ENCODE results near the gene STXBP6. TPM values are rescaled to one million over a fixed set of nuclear protein-coding genes. Genes with fewer than 3 reads are reported as not detected.
"Not testable (repeated sequence)": the region's sequence is repeated elsewhere in the genome, so short reads cannot be mapped to it uniquely, and the experiment has no call there.

Gene STXBP6
- total RNA-seq, 1 donor from 2014 or later, result not detected

DNA sequence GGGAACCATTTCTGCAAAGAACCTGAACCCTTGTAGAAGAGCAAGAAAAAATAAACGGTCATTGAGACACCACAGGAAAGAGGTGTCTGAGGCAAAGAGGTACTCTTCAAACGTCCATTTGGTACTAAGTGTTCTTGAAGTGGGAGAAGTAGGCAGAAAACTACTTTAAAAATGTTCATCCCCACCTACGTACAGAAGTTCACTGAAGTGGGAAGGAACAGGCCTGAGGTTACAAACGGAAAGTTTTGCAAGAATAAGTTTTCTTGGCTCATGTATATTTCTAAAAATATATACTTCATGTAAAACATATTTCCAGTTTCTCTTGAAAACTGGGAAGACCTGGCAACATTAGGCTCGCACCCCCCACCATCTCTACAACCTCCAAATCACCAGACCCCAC, 61.2 kb downstream of the STXBP6 start:
- intact Hi-C loops (cut with micrococcal nuclease), result no loop called here

DNA sequence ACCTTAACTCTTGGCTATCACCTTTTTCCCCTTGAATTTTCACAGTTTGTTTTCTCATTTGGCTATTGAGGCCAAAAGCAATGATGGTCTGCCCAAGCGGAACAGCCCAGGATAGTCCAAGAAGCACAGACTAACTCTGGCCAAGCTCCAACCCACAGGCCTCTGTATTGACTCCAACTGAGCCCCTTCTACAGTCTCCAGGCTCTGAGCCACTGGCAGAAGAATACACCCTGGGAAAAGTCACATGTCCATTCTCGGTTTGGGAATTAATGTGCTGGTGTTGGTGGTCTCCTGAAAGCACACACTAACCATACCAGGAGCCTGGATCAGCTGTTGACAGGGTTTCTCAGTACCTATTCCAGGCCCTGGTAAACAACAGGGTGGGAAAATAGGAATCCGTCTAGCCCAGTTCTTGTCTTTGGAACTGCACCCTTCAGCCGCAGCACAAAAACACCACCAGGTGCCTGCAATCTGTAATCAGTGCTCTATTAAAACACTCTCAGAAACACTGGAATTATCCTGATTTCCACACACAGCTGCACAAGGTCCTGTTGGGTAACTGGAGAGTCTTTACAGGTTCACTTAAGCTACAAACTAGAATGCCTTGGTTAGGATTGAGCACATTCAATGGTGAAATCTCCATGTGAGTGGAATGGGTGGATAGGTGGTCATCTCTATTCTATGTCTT, 63.6 kb downstream of the STXBP6 start:
- intact Hi-C loops (cut with micrococcal nuclease), result no loop called here

DNA sequence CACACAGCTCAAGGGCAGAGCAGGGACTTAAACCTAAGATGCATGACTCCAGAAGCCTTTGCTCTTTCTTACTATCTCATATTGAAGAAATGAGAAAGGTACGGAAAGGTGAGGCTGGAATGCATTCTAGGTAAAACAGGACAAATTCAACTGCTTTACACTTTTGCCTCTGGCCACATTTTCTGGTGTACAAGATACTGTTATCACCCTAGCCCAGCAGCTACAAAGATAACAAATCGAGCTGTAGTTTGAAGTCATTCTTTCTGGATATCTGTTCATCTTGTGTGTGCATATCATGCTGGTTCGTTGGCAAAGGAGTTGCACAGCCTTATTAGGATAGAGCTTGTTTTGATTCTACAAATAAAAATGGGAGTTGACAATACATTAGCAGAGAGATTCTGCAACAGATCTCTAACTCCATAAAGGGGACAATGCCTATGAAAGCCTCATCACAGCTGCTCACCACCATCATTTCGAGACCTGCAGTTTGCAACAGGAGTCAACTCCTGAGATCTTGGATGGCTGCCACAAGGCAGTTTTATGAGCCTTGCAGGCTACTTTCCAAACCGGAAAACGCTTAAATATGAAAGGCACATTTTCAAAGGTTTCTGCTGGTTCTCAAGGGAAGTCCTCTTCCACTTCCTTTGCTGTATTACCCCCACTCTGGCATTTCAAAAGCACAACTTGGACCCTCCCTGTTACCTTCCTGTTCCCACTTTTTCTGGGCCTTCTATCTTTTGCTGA, 64.9 kb downstream of the STXBP6 start:
- intact Hi-C loops (cut with micrococcal nuclease), result no loop called here

GRCh38 chr14:24982472-24983155, 67.3 kb downstream of the STXBP6 start:
- intact Hi-C loops (cut with micrococcal nuclease), result no loop called here

DNA sequence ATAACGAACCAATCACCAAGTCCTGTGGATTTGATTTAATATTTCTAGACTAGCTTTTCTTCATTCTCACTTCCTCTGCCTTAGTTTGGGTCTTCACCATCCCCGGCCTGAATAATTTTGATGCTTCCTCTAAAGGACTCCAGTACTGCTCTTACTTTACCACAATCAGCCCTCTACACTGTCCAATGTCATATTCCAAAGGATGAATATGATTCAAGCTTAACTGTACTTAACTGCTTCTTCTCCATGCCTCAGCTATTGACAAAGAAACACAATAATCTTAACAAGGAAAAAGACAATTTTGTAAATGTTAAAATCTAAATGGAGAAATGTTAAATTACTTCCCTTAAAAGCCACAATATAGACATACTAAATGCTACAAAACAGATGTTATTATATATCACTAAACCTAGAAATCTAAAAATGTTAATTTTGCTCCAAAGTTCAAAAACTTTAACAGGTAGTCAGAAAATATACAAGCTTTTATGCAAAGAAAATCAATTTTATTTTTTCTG, 70.2 kb downstream of the STXBP6 start:
- intact Hi-C loops (cut with micrococcal nuclease), result no loop called here

DNA sequence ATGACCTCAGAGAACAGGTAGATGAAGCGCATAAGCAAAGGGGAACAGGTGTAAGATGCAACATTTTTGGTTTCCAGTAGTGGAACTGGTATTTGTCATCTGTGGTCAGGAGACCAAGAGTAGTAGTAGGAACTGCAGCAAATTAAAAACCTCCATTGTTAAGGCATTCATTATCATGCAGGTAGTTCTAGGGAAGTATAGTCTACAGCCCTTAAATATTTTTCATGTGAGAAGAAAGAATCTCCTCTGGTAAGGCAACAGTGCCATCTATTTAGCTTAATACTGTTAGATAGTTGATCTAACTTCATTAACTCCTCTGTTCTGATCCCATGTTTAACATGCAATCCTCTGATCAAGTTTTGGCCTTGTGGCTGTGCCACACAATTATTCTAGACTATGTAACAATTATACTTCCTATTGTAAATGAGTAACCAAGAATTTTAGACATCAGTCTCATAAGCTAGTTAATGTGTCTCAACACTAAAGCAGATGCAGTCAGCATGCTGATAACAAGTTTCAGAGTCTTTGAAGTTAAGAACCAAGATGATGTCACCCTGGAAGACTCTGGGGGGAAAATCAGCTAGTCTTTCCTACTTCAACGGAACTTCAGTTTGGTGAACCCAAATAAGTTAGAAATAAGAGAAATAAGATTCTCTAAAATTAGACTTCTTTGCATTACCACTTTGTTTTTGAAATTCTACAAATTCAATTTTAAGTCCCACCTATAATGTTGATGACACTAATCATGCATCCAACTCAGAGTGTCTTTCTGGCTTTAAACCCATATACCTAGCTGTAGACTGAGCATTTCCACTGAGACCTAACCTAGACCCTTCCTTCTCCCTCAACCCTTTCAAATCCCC, 70.9 kb downstream of the STXBP6 start:
- intact Hi-C loops (cut with micrococcal nuclease), result no loop called here

DNA sequence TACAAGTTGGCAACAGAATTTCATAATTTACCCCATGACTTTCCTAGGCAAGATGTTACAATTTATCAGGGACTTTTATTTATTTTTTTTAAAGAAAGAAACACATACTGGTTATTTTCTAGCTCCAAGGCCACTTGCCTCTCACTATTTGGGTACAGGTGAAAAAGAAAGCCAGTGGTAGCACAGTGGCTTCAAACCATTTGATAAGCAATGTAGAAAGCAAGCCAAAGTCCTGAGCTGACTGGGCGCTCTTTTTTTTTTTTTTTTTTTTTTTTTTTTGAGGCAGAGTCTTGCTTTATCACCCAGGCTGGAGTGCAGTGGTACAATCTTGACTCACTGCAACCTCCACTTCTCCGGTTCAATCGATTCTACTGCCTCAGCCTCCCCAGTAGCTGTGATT, 73.3 kb downstream of the STXBP6 start:
- intact Hi-C loops (cut with micrococcal nuclease), result no loop called here

DNA sequence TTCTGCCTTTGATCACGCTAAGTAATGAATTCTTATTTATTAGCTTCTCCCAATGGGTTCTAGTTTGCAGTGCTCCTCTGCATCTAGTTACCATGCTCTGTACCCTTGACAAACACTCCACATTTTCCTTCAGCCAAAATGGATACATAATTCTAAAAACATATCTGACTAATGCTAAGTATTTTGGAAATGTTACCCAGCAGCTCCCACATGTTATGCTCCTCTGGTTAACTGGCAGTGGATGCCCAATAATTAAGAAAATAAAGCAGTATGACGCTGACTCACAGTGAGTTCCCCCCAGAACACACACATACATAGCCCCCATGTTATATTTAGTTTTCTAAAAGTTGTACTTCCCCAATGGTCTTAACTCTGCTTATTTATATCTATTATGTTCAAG, 74.6 kb downstream of the STXBP6 start:
- intact Hi-C loops (cut with micrococcal nuclease), result no loop called here

- intact Hi-C loops (cut with micrococcal nuclease), result no loop called here
These were observed 75.2 kb downstream of the STXBP6 start for GRCh38 chr14:24974591-24975374.

GRCh38 chr14:24972844-24973243, 77.1 kb downstream of the STXBP6 start:
- intact Hi-C loops (cut with micrococcal nuclease), result no loop called here

DNA sequence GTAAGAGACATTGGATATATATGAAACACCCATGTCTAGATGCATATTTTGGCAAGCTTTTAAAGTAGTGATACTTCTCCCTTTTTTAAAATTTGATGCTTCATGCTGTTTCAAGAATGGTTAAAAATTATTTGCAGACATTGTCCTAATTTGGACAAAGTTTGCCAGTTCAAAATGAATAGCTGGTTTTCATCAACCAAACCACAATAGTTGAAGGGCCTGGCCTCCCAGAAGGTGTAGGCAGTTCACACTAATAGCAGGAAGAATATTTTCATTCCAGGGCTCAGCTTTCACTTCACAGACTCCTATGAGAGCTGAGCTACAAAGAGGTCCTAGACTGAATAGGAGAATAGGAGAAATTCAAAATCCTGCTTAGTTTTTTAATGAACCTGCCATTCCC, 78.7 kb downstream of the STXBP6 start:
- intact Hi-C loops (cut with micrococcal nuclease), result no loop called here

DNA sequence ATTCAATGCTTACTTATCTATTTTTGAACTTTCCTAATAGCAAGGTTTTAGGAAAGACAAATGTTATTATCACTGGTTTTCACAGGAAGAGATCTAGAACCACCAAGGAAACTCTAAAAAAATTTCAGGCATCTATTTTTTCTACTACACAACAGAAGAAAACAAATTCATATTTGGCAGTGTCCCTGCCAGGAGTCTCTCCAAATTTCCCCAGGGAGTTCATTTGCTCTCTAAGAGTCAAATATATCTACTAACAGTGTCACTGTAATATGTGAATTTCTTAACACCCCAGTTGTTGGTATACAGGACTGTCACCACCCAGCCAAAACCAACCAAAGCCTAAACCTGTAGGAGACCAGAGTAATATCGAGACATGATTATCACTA, 83.4 kb downstream of the STXBP6 start:
- intact Hi-C loops (cut with micrococcal nuclease), result no loop called here

DNA sequence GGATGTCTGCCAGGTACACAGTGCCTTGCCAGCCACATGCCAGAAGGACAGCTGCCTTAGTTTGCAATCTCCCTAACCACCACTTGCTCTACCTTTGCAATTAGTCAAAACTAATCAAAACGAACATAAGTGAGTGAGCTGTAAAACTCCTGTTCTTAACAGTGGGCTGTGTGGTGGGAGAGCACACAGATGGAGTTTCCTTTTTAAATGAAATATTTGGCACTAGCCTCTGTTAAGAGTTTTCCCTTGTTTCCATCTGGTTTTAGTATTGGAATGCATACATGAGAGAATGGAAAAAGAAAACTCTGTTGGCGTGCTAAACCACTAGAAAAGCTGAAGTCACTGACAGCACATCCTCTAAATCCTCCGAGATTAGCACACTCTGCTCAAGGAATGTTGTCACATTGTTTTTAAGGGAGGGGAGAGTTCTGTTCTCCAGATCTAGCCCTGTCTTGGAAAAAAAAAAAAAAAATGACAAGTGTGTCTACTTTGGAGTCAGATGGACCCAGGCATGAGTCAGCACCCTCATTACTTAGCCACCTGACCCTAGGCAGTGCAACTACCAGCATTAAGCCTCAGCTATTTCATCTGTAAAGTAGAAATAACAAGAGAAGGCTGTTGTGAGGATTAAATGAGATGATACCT, 83.9 kb downstream of the STXBP6 start:
- intact Hi-C loops (cut with micrococcal nuclease), result no loop called here

DNA sequence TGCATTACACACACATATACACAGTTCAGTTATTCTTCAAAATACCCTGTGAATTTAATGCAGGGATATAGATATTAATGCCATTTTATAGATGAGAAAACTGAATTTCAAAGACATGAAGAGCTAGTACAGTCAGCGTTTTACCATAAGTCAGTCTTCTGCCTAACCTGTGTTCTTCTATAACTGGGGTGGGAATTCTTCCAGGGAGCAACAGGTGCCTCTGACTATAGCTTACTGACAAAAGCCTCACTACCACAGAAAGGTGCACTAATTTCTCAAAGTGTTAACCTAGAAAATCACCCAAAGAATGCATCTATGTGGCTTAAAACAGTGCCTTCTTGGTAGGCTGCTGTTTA, 84.4 kb downstream of the STXBP6 start:
- intact Hi-C loops (cut with micrococcal nuclease), result no loop called here

DNA sequence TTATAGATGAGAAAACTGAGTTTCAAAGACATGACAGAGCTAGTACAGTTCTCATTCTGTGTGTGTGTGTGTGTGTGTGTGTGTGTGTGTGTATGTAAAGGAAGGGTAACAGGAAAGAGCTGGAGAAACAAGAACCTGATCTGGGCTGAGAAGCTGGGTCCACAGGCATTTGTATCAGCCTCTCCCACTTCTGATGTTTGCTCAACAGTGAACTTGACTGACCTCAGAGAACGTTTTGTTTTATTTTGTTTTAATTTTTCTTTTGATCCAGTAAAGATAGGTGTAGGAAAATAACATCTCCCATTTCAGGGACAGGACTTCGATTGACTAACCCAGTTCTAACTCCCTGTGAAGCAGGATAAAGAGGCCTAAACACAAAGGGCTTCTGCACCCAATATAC, 85.4 kb downstream of the STXBP6 start:
- intact Hi-C loops (cut with micrococcal nuclease), result no loop called here

DNA sequence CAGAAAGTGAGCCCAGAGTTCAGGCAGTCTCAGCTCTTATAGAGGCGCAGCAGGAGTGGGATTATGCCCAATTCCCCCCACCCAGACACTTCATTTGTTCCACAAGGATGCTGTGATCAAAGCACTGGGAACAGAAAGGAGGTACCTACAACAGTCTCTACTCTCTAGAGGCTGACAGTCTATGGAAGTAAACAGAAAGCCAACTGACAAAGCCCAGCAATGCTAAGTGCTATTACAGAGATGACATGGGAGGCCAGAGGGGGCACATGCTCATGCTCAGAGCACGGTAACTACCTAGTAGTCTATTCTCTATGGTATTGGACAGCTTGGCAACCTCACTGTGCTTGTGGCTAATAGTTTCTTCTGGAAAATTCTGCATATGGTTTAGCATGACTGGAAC, 85.9 kb downstream of the STXBP6 start:
- intact Hi-C loops (cut with micrococcal nuclease), result no loop called here

DNA sequence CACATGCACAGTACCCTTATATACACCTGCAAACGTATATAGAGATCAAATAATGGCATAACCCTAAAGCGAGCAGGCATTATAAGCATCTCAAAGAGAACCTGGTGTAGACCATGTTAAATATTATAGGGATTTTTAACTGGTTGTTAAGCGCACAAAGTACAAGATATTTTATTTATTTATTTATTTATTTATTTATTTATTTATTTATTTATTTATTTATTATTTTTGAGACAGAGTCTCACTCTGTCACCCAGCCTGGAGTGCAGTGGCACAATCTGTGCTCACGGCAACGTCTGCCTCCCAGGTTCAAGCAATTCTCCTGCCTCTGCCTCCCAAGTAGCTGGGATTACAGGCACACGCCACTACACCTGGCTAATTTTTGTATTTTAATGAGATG, 87.8 kb downstream of the STXBP6 start:
- intact Hi-C loops (cut with micrococcal nuclease), result not testable (repeated sequence)

DNA sequence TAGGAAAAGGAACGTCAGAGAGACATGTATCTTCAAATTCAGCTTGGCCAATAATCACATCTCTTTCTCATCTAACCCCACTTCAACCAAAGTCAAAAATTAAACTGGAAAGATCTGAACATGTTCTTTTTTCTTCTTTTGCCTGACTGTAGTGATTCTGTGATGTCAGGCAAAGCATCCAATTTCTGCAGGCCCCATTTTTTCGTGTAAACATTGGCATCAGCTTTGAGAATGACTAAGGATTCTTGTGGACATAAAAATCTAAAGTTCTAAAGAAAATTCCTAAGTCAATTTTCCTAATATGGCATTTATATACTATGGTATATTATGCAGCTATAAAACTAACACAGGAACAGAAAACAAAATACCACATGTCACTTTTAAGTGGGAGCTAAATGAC, 89.1 kb downstream of the STXBP6 start:
- intact Hi-C loops (cut with micrococcal nuclease), result no loop called here

GRCh38 chr14:24959791-24960331, 90.1 kb downstream of the STXBP6 start:
- intact Hi-C loops (cut with micrococcal nuclease), result no loop called here

DNA sequence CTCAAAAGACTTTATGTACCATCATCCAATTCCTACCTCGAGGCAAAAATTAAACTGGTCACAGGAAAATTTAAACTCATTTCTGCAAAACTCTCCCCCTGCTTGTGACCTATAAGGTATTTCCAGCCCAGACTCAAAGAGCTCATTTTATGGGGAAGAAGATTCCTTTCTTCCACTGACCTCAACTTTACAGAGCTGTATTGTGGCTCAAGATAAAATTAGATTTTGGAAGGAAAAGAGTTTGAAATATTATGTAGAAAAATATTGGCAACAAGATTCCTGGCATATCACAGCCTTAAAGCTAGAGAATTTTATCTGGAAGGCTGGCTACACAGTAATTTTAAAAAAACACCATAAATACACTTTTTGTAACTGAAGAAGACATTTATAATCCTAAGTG, 91.7 kb downstream of the STXBP6 start:
- intact Hi-C loops (cut with micrococcal nuclease), result no loop called here

Measured in T-helper 2 cell treated with Interferon-gamma antibody and Interleukin-4, amounts not matched to agents 100 ng/mL and 5 ng/mL, for 36 hours (primary cell).